HG02981 (cell line): ENCODE data around the gene CBX7.

ENCODE experiments used
- ATAC-seq: cut with Tn5 transposase; IDR thresholded peaks from one replicate; pipeline ENCODE4 v1.9.1; 2021; ENCODE audit warnings: mild to moderate bottlenecking, moderate library complexity; ENCODE audit not compliant: unreplicated experiment

The CBX7 gene

GRCh38 chr22:39094717-39095389 is 57.6 kb downstream of the CBX7 start:
- ATAC-seq = no peak

DNA sequence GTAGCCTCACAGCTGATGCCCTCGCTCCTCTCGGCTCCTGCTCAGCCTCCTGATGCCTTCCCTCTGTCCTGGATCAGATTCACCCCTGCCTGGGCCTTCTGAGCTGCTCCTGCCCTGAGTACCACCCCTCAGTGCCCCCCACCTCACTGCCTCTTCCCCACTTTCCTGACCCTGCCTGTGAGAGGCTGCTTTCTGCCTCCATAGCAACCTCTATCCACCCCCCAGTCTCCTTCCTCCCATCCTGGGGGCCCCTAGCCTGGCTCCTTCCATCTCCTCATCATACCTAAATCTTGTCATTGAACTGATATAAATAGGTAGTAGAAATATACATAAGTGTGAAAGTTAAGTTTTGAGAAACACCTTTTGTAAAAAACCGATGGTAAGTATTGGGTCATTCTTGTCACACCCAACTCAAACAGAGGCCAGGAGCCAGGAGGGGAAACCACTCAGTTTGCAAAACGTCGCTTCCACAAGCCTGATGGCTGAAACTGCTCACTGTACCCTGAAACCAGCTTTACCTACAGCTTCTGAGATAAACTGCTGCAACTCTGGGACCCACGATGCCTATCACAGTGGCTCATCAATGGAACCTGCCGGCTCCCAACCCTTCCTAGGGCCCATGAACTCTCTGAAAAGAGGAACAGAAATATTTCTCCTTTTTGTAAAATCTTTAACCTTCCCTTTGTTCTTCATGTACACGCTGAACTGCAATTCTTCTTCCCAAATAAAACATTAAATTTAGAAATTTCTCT is 60.2 kb downstream of the CBX7 start:
- ATAC-seq = no peak

DNA sequence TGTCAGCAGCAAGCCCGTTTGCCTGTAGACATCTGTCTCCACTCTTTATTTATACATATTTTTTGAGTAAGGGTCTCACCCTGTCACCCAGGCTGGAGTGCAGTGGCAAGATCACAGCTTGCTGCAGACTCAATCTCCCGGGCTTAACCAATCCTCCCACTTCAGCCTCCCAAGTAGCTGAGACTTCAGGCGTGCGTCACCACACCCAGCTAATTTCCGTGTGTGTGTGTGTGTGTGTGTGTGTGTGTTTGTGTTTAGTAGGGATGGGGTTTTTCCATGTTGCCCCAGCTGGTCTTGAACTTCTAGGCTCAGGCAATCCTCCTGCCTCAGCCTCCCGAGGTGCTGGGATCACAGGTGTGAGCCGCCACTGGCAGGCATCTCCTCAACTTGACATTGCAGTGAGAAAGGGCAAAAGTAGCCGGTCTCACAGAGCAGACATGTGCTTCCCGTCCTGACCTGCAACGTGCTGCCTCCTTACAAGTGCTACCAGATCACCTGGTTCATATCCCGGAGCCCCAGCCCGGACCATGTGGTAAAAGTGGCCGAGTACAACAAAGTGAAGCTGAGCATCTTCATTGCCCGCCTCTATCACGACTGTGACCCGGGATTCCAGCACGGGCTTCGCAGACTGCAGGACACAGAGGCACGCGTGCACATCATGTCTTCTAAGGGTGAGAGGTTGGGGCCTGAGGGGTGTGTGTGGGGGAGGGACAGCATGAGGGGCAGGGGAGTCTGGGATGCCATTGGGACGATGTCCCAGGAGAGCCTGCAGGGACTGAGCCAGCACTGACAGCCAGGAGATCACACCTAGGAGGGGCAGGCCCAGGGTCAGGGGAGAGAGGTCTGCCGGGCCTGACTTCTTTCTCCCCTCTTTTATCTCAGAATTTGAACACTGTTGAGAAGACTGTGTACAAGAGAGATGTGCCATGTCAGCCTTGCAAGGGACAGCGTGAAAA is 61.1 kb downstream of the CBX7 start:
- no peak for ATAC-seq

DNA sequence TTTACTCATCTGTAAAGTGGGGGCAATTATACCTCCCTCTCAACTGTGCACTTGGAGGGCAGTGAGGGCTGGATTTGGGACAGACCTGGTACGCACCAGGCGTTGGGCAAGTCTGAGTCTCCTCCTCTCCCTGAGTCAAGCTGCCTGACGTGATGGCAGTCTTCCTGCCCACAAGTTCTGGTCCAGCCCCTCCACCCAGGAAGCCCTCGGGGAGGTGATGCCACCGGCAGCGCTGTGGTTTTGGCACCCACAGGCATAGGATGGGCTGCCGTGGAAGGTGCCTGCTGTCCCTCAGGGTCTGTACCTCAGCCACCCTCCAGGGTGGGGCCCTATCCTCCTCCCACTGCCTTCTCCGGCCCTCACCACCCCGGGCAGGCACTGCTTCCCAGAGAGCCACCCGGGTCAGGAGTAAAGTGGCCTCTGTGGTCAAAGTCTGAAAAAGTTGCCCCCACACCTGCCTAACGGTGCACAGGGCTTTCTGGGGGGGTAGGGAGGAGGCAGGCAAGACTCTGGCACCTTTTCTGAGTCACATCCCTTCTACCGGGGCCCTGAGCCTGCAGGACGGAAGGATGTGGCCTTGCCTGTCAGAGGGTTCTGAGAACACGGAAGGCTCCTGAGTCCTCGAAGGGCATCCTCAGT is 61.9 kb downstream of the CBX7 start:
- no peak for ATAC-seq

DNA sequence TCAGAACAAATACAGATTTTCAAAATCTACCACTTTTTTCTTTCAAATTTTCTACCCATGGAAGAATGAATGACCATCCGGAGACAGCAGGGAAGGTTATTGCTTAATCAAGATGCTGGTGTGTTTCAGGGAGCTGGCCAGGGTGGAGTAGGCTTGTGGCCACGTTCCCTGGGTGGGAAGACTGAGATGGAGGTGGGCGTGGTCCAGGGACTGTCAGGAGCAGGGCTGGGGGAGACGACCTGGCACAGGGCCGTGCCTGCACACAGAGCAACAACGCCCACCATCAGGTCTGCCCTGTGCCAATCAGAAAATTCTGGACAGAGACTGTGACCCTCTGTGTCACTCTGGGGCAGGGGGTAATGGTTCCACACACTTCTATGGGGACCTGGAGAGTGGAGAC is 62.6 kb downstream of the CBX7 start:
- ATAC-seq = no peak

DNA sequence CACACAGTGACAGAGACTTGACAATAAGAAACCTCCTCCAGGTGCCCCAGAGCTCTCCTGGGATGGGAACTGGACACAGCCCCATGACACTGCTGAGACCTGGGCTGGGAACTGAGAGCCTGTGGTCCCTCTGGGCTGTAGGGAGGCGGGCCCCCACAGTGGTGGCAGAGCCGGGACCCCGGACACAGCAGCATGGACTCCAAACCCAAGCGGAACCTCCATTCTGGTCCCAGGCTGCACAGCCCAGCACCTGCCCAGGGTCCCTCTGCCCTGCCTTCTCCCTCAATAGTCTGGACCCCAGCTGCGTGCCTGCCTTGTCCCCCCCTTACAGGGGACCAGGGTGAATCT is 63.8 kb downstream of the CBX7 start:
- ATAC-seq = no peak

DNA sequence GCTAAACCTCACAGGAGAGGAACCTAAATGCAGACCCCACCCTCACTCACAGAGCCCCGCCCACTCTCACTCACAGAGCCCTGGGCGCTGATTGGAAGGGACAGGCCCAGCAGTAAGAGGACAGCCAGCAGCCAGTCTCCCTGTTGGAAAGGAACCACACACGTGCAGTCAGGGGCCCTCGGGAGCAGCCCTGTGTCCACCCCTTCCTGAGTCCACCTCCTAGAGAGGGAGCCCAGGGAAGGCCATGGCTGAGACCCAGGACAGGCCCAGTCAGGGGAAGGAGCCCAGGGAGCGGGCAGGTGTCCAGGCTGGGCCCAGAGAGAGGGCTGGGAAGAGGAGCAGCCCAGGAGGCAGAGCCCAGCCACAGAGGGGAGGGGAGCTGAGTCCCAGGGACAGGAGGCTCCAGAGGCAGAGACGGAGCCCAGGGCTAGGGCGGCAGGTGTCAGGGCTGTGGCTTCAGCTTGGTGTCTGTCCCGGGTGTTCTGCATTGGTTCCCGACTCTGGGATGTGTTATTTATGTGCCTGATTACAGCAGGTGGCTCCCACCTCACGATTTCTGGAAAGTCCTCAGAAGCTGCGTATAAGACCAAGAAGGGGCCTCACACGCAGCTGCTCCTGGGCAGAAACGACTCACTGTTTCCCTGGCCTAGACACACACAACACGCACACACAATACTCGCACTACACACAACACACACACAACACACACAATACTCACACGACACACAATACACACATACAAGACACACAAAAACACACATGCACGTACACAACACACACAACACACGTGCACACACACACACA is 64.4 kb downstream of the CBX7 start:
- no peak for ATAC-seq

- ATAC-seq = no peak
Measured at GRCh38 chr22:39087098-39087497, 65.4 kb downstream of the CBX7 start.

DNA sequence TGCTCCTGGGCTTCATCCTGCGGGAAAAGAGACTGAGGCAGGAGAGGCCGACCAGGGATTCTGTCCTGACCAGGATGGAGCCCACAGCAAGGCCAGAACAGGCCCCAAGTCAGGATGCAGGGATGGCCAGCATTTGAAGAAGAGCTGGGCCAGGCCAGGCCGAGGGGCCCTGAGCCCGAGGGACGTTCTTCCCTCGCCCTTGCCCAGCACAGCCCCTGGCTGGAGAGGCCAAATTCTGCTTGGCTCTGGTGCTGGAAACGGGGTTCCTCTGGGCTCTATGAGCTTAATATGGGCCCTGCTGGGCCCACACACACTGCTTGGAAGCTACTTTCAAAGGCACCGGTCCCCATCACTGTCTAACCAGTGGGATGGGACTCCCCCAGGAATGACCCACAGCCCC is 67.8 kb downstream of the CBX7 start:
- no peak for ATAC-seq

GRCh38 chr22:39083212-39084165 is 69.0 kb downstream of the CBX7 start:
- ATAC-seq = no peak

GRCh38 chr22:39081598-39081997 is 70.9 kb downstream of the CBX7 start:
- no peak for ATAC-seq

- ATAC-seq = no peak
Measured at GRCh38 chr22:39081016-39081415, 71.5 kb downstream of the CBX7 start.
